ENCODE data around the gene NEU2. TPM values are rescaled to one million over a fixed set of nuclear protein-coding genes. Genes with fewer than 3 reads are reported as not detected.
A peak's percentile ranks its signal among the peaks of the same experiment; 100 is the strongest.

NEU2 gene
- total RNA-seq, 4 donors from 2014 or later: not detected

DNA sequence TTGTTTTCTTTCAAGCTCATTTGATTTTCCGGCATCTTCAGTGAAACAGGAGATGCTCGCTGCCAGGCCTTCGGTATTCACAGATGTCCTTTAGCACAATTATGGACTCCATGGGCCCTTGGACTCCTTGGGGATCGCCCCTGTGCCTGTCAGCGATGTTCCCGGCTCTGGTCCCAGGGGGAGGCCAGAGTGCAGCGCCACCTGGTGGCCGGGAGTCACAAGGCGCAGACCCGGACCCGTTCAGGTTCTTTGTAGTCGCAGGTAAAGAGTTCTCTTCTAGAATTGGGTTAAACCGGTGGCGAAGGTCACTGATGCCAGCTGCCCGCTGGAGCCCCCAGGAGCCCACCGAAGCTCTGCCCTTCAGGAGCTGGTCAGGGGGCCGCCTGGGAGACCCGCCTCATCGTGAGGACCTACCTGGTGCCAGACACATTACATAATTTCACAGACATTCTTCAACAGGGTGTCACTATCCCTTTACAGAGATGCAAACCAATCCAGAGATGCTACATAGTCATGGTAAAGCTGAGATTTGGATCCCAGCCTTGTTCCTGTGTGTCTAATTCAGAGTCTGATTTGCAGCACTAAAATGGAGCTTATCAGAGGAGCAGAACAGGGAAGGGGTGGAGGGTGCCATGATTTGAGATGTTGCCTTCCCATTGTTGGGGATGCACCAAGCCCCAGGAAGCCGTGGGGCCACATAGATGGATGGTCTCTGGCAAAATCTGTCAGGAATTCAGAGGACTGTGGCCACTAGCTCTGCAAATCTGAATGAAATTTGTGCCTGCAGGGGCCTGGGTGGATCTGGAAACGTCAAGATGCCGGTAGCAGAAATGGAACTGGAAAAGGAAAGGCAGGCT, 21.7 kb downstream of the NEU2 start:
- H3K27me3 ChIP-seq: no peaks in the 10 kb centered on the region
- intact Hi-C loops (cut with DNase I): no loop called here
- DNase-seq: no peak
- H3K36me3 ChIP-seq: no peaks in the 10 kb centered on the region
- H3K9me3 ChIP-seq: no peaks in the 10 kb centered on the region
- H3K27ac ChIP-seq: no peak overlapping the region
- peaks cover 16 to 48% (median 25%) of the 10 kb centered on the region in 3 donors for H3K4me1 ChIP-seq
- TF ChIP-seq, protein P1, sequence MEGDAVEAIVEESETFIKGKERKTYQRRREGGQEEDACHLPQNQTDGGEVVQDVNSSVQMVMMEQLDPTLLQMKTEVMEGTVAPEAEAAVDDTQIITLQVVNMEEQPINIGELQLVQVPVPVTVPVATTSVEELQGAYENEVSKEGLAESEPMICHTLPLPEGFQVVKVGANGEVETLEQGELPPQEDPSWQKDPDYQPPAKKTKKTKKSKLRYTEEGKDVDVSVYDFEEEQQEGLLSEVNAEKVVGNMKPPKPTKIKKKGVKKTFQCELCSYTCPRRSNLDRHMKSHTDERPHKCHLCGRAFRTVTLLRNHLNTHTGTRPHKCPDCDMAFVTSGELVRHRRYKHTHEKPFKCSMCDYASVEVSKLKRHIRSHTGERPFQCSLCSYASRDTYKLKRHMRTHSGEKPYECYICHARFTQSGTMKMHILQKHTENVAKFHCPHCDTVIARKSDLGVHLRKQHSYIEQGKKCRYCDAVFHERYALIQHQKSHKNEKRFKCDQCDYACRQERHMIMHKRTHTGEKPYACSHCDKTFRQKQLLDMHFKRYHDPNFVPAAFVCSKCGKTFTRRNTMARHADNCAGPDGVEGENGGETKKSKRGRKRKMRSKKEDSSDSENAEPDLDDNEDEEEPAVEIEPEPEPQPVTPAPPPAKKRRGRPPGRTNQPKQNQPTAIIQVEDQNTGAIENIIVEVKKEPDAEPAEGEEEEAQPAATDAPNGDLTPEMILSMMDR (IDR thresholded peaks at IDR 0.05): peak; percentile 82 to 87 (median 83)
- no peak for TF ChIP-seq POLR2A (IDR thresholded peaks at IDR 0.05)
- 45 to 46% methylated on average over 16 to 21 of the region's 22 CpGs for WGBS, 2 donors
- no peak overlapping the region for H3K4me3 ChIP-seq

DNA sequence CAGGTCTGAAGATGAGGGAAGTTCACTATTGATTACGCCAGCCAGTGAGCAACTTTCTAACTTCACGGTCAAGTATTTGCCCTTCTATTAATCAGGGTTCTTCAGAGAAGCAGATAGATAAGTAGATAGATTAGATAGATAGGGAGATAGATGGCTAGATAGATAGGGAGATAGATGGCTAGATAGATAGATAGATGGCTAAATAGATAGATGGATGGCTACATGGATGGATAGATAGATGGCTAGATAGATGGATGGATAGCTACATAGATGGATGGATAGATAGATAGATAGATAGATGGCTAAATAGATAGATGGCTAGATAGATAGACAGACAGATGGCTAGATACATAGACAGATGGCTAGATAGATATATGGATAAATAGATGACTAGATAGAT, 22.9 kb downstream of the NEU2 start:
- 93 to 100% methylated on average over 2 of the region's 2 CpGs for WGBS, 2 donors
- no peak for DNase-seq
- Histone ChIP-seq H3K9me3 (no peaks in the 10 kb centered on the region), H3K4me1 (peaks cover 21 to 43% (median 25%) of the 10 kb centered on the region in 3 donors), H3K27ac (no peak overlapping the region), H3K4me3 (no peak overlapping the region), H3K27me3 (no peaks in the 10 kb centered on the region), H3K36me3 (no peaks in the 10 kb centered on the region)
- intact Hi-C loops (cut with DNase I): no loop called here
- TF ChIP-seq, protein P1 (IDR thresholded peaks at IDR 0.05): no peak
- TF ChIP-seq POLR2A (IDR thresholded peaks at IDR 0.05): no peak

DNA sequence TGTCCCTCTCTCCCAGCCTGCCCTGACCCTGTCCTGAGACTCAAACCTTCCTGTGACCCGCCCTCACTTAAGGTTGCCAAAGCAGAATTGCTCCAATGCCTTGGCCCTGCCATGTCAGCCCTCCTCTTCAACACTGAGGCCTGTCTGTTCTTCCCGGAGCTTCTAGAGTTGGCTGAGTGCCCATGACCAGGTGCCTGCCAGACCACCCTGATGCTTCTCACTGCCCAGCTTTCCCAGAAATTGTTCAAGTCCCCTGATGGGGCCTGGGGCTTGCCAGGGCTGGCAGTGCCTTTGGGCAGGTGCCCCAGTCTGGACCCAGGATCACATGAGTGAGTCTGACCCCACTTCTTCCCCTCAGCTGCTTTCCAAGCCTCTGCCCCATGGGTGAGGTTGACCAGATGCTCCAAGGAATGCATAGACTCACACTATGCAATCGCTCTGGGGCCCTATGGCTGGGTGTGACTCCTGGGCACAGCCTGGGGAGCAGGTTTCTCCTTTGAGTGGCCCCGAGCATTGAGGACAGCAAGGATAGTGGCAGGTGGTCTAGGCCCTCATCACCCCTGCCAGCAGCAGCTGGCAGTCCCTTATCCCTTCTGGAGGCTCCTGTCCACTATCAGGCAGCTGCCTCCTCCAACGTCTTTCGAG, 24.6 kb downstream of the NEU2 start:
- 71 to 83% methylated on average over 4 to 6 of the region's 6 CpGs for WGBS, 2 donors
- peaks cover 13 to 34% (median 14%) of the 10 kb centered on the region in 3 donors for H3K4me1 ChIP-seq
- DNase-seq: no peak
- TF ChIP-seq, protein P1 (IDR thresholded peaks at IDR 0.05): no peak
- TF ChIP-seq POLR2A (IDR thresholded peaks at IDR 0.05): no peak
- H3K4me3 ChIP-seq: no peak overlapping the region
- intact Hi-C loops (cut with DNase I): no loop called here
- H3K27me3 ChIP-seq: no peaks in the 10 kb centered on the region
- H3K27ac ChIP-seq: no peak overlapping the region
- no peaks in the 10 kb centered on the region for H3K36me3 ChIP-seq
- no peaks in the 10 kb centered on the region for H3K9me3 ChIP-seq

DNA sequence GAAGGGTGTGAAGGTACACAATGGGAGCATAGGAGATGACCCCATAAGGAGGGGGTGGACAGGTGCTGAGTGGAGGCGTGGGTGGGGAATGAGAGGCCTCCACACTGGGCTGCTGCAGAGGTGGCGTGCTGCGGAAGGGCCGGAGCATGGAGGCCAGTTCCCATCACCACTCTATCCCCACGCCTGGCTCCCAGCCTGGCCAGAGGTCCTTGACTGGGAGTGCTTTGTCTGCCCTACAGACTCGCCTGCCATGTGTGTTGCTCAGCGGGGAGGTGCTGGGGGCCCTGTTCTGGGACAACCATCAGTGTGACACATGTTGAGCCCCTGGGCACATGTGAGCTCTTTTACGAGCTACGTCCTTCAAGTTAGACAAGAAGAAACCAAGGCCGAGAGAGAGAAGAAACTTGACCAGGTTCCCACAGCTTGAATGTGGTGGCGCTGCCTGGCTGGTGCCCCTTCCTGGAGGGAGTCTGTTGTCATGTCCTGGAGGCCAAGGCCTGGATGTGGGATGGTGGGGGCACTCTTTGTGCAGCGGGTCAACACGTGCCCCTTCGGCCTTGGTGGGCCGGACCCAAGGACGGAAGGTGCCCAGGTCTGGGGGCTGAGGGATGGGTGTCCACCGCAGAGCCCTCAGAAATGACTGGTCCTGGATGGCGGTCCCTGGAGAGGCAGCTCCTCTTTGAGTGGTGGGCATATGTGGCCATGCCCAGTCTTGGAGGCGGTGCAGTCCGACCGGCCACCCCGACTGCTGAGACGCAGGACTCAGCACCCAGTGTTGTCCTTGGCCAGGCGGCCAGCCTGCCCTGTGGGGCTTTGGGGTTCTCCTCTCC, 26.5 kb downstream of the NEU2 start:
- WGBS, 2 donors: 92 to 93% methylated on average over 8 to 10 of the region's 24 CpGs
- no peaks in the 10 kb centered on the region for H3K36me3 ChIP-seq
- no peaks in the 10 kb centered on the region for H3K27me3 ChIP-seq
- H3K4me3 ChIP-seq: no peak overlapping the region
- H3K9me3 ChIP-seq: no peaks in the 10 kb centered on the region
- H3K4me1 ChIP-seq: peaks cover 19 to 42% (median 20%) of the 10 kb centered on the region in 3 donors
- TF ChIP-seq POLR2A (IDR thresholded peaks at IDR 0.05): no peak
- TF ChIP-seq, protein P1 (IDR thresholded peaks at IDR 0.05): no peak
- intact Hi-C loops (cut with DNase I): no loop called here
- no peak for DNase-seq
- H3K27ac ChIP-seq: peak overlapping the region; percentile 66 to 92 (median 78)
